GM19023 (cell line): ENCODE results near the gene FSTL1.
"Not testable (repeated sequence)": the region's sequence is repeated elsewhere in the genome, so short reads cannot be mapped to it uniquely, and the experiment has no call there.

ENCODE experiments used
- ATAC-seq: cut with Tn5 transposase; IDR thresholded peaks from one replicate; pipeline ENCODE4 v1.9.1; 2021; ENCODE audit warnings: mild to moderate bottlenecking, moderate library complexity; ENCODE audit not compliant: unreplicated experiment

FSTL1 gene

GRCh38 chr3:120418866-120419490 lies 31.8 kb downstream of the FSTL1 start:
- ATAC-seq: peak; percentile 48

DNA sequence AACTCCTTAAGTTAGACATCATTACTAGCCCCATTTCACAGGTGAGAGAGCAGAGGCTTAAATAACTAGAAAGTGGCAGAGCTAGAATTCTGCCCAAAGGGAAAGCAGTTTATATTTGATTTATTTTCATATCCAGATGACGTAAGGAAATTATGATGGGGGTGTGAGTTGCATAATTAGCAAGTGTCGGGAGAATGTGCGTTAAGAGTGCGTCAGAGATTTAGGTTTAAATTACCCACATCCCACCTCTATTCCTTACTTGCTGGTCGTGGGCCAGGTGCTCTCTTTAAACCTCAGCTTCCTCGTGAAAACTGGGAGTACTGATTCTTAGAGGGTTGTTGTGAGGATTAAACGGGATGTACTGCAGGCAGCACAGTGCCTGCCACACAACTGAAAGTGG lies 32.3 kb downstream of the FSTL1 start:
- ATAC-seq: no peak

DNA sequence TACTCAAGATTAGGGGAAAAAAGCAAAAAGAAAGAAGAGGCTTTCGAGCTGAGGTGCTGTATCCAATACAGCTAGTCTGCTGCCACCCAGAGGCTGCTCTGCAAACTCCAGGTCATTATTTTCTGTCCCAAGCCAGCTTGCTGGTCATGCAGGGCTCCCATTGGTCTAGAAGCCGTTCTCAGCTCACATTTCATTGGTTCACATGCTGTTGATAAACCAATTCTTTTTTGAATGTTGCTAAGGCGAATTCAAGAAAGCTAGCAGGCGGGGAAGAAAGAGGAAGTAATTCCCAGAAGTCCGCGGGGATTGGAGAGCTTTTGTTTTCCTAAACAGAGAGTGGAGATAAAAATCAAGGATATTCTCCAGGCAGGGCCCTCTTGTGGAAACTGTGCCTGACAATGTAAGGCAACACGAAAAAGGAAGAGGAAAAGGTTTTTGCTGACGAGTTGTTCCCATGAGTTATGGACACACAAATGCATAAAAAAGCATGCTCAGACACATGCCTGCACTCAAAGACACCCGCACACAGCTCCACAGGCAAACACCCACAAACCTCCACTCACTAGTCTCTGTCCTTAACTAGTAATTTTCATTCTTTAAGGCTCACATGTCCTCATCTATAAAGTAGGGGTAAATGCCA lies 33.4 kb downstream of the FSTL1 start:
- ATAC-seq: peak; percentile 99

- ATAC-seq: peak; percentile 21
These were observed 33.9 kb downstream of the FSTL1 start for GRCh38 chr3:120416868-120417267.

GRCh38 chr3:120415756-120416155 lies 35.0 kb downstream of the FSTL1 start:
- ATAC-seq: no peak

GRCh38 chr3:120410541-120410940 lies 40.3 kb downstream of the FSTL1 start:
- ATAC-seq: no peak

- no peak for ATAC-seq
These were observed 40.7 kb downstream of the FSTL1 start for GRCh38 chr3:120410116-120410515.

DNA sequence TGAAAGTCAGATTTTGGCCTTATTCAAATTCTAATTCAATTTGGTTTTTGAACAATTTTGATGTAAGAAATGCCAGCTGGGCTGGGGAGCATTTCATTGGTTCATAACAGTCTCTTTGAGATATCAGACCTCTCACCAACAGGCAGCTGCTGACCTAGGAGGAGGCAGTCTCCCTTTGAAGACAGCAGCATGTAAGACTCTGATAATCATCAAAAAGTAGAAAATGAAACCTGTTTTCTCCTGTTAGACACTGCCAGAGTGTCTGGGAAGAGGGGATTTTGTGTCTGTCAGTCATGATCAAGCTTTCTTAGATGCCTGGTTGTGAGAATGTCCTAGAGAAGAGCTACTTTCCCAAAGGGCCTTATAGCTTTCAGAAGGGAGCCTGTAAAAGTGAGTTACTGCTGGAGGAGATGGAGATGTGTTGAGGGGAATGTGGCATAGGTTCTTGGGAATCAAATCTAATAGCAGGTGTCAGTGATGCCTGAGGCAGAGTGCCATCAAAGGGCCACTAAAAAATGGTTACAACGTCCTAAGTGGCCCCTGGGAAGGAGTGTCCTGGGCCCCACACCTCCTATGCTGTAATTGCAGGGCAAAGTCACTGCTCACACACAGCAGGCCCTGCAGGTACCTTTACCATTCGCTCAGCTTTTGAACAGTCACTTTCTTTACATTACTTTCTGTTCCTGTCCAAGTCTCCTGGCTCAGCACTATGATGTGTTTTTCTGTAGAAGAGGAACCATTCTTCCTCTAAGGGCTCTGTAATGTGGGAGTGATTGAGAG lies 43.1 kb downstream of the FSTL1 start:
- no peak for ATAC-seq

DNA sequence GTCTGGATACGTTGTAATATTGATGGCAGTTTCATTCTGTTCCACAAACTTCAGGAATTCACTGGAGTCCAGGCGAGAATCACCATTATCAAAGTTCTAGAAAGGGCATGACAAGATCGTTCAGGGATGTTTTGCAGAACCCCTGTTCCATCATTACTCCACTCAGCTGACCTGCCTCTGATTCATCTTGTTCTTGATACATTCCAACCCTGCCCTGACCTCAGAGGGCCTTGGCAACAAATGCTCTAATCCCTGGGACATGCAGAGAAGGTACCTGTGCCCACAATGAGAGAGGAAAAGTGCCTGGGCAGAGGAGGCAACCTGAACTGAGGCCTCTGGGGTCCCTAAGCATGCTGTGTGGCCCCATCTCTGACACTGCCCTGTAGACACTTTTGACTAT lies 45.9 kb downstream of the FSTL1 start:
- no peak for ATAC-seq

GRCh38 chr3:120402257-120402656 lies 48.5 kb downstream of the FSTL1 start:
- no peak for ATAC-seq

GRCh38 chr3:120399372-120399771 lies 51.4 kb downstream of the FSTL1 start:
- peak; percentile 88 for ATAC-seq

GRCh38 chr3:120396469-120396868 lies 54.3 kb downstream of the FSTL1 start:
- no peak for ATAC-seq

DNA sequence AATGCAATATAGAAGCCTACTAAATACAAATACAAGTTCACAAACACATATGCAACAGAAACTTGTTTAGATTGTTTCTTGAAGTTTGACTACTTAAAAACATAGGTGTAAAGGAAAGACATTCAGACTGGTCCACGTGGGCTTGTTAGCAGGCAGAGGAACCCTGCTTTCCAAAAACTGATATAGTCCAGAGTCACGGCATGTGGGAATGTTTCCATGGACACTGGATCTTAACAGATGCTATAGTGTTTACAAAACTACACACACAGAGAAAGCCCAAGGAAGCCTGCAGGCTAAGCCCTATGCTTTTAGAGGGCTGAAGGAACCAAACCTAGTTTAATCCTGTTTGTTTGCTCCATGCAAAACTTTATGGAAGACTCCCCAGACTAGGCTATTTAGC lies 56.4 kb downstream of the FSTL1 start:
- ATAC-seq: no peak

DNA sequence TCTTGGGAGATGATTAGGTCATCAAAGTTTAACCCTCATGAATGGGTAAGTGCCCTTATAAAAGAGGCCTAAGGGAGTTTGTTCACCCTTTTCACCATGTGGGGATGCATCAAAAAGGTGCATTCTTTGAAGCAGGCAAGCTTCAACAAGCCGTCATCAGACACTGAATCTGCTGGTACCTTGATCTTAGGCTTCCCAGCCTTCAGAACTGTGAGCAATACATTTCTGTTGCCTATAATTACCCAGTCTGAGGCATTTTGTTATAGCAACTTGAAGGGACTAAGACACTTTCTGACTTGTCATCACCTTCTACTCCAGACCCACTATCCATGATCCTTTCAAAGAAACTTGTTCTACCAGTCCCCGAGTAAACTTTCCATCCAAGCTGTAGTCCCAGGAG lies 57.0 kb downstream of the FSTL1 start:
- no peak for ATAC-seq

DNA sequence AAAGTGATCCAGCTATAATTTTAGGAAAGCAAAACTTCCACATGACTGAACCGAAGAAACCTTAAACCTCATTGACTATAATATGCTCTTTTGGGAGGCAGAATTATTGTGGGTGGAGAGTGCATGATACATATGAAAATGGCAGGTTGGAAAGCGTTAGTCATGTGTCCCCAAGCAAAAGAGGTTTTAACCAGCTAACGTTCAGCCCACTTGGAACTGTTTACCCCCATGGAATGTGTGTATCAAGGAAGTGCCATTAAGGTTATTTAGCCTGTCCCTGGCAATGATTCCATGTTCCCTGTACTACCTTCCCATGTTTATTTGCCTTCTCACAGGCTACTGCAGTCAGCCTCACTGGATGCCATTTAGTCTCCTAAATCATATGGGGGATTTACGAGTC lies 57.5 kb downstream of the FSTL1 start:
- no peak for ATAC-seq

GRCh38 chr3:120382941-120383447 lies 67.8 kb downstream of the FSTL1 start:
- ATAC-seq: no peak

GRCh38 chr3:120381503-120381902 lies 69.3 kb downstream of the FSTL1 start:
- ATAC-seq: no peak

- ATAC-seq: not testable (repeated sequence)
These were observed 72.8 kb downstream of the FSTL1 start for GRCh38 chr3:120377948-120378347.

- peak; percentile 48 for ATAC-seq
These were observed 80.3 kb downstream of the FSTL1 start for GRCh38 chr3:120370463-120370862.

DNA sequence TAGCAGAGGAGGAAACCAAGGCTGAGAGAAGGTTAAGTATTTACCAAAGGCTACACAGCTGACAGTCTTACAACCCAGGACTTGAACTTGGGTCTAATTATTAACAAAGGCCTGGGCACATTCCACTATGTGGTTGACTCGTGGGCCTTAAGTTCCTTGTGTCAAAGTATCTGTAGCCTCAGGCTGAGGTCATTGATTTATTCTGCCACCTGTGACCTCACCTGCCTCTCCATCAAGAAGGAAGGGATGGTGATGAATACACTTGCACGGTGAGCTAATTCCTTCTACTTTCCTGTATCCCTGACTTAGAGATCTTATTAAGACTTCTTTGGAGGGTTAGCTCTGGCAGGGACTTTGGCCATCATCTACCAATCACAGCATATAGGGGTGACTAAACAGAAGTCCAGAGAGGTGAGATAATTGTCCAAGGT lies 81.7 kb downstream of the FSTL1 start:
- ATAC-seq: peak; percentile 81

GRCh38 chr3:120368172-120368571 lies 82.6 kb downstream of the FSTL1 start:
- peak; percentile 24 for ATAC-seq

- ATAC-seq: no peak
These were observed 86.0 kb downstream of the FSTL1 start for GRCh38 chr3:120364821-120365220.
